GM21515 (cell line): Measurements from ENCODE around the gene PLXNC1.

Experiments
- ATAC-seq: cut with Tn5 transposase; IDR thresholded peaks from one replicate; pipeline ENCODE4 v1.9.1; 2021; ENCODE audit not compliant: unreplicated experiment

Gene PLXNC1

GRCh38 chr12:94202245-94203180 is 54.1 kb downstream of the PLXNC1 start:
- no peak for ATAC-seq

GRCh38 chr12:94203181-94203546 is 54.8 kb downstream of the PLXNC1 start:
- no peak for ATAC-seq

- no peak for ATAC-seq
Observed at GRCh38 chr12:94203796-94204195, 55.4 kb downstream of the PLXNC1 start.

- peak; percentile 26 for ATAC-seq
Observed at GRCh38 chr12:94204499-94205247, 56.3 kb downstream of the PLXNC1 start.

GRCh38 chr12:94205822-94206221 is 57.4 kb downstream of the PLXNC1 start:
- no peak for ATAC-seq

- ATAC-seq, result no peak
Observed at GRCh38 chr12:94206886-94207285, 58.5 kb downstream of the PLXNC1 start.

- no peak for ATAC-seq
Observed at GRCh38 chr12:94207467-94207848, 59.1 kb downstream of the PLXNC1 start.

GRCh38 chr12:94207849-94208621 is 59.7 kb downstream of the PLXNC1 start:
- peak; percentile 79 for ATAC-seq

GRCh38 chr12:94208622-94208966 is 60.2 kb downstream of the PLXNC1 start:
- ATAC-seq, result peak; percentile 36

GRCh38 chr12:94209240-94209639 is 60.9 kb downstream of the PLXNC1 start:
- ATAC-seq, result no peak

- ATAC-seq, result no peak
Observed at GRCh38 chr12:94211021-94211420, 62.6 kb downstream of the PLXNC1 start.

- ATAC-seq, result no peak
Observed at GRCh38 chr12:94218233-94218632, 69.9 kb downstream of the PLXNC1 start.

GRCh38 chr12:94219622-94220302 is 71.4 kb downstream of the PLXNC1 start:
- ATAC-seq, result no peak

GRCh38 chr12:94220804-94221203 is 72.4 kb downstream of the PLXNC1 start:
- no peak for ATAC-seq

GRCh38 chr12:94222351-94223084 is 74.1 kb downstream of the PLXNC1 start:
- no peak for ATAC-seq

- no peak for ATAC-seq
Observed at GRCh38 chr12:94223842-94224241, 75.5 kb downstream of the PLXNC1 start.

- ATAC-seq, result no peak
Observed at GRCh38 chr12:94225506-94225905, 77.1 kb downstream of the PLXNC1 start.

GRCh38 chr12:94225947-94226630 is 77.7 kb downstream of the PLXNC1 start:
- no peak for ATAC-seq

- no peak for ATAC-seq
Observed at GRCh38 chr12:94227066-94227465, 78.7 kb downstream of the PLXNC1 start.

- no peak for ATAC-seq
Observed at GRCh38 chr12:94228488-94228907, 80.1 kb downstream of the PLXNC1 start.
